Raji (cell line): Measurements from ENCODE around the gene SMOC2.

ENCODE experiments used
- POLR2A ChIP-seq: IDR thresholded peaks from 2 replicates; pipeline ENCODE4 v1.6.1; 2011; ENCODE audit warnings: low read depth, low read length, control low read depth; ENCODE audit not compliant: insufficient read depth

SMOC2 gene

GRCh38 chr6:168428052-168428826, 12.7 kb upstream of the SMOC2 start:
- no peak for TF ChIP-seq POLR2A

GRCh38 chr6:168428863-168429262, 12.1 kb upstream of the SMOC2 start:
- TF ChIP-seq POLR2A, result no peak

- TF ChIP-seq POLR2A, result no peak
Measured at GRCh38 chr6:168432196-168432595, 8.8 kb upstream of the SMOC2 start.

GRCh38 chr6:168433898-168434297, 7.1 kb upstream of the SMOC2 start:
- no peak for TF ChIP-seq POLR2A

GRCh38 chr6:168434505-168434904, 6.5 kb upstream of the SMOC2 start:
- TF ChIP-seq POLR2A, result no peak

- no peak for TF ChIP-seq POLR2A
Measured at GRCh38 chr6:168437751-168438150, 3.2 kb upstream of the SMOC2 start.

GRCh38 chr6:168438783-168439520, 2.0 kb upstream of the SMOC2 start:
- TF ChIP-seq POLR2A, result no peak

- no peak for TF ChIP-seq POLR2A
Measured at GRCh38 chr6:168439794-168440450, 1.1 kb upstream of the SMOC2 start.

GRCh38 chr6:168441434-168442391, 729 bp downstream of the SMOC2 start:
- TF ChIP-seq POLR2A, result no peak

GRCh38 chr6:168442646-168443045, 1.7 kb downstream of the SMOC2 start:
- TF ChIP-seq POLR2A, result no peak

GRCh38 chr6:168447282-168447681, 6.3 kb downstream of the SMOC2 start:
- TF ChIP-seq POLR2A, result no peak

- TF ChIP-seq POLR2A, result no peak
Measured at GRCh38 chr6:168447700-168448099, 6.7 kb downstream of the SMOC2 start.

GRCh38 chr6:168448243-168448855, 7.4 kb downstream of the SMOC2 start:
- TF ChIP-seq POLR2A, result no peak

- TF ChIP-seq POLR2A, result no peak
Measured at GRCh38 chr6:168450917-168451316, 9.9 kb downstream of the SMOC2 start.

- TF ChIP-seq POLR2A, result no peak
Measured at GRCh38 chr6:168451805-168452517, 11.0 kb downstream of the SMOC2 start.
